Left renal pelvis (tissue), 4 donors: ENCODE data around the gene CD55. TPM values are rescaled to one million over a fixed set of nuclear protein-coding genes. Genes with fewer than 3 reads are reported as not detected.
"Not testable (repeated sequence)": the region's sequence is repeated elsewhere in the genome, so short reads cannot be mapped to it uniquely, and the experiment has no call there.

Source experiments
- DNase-seq, 4 donors: peaks; one replicate each; pipeline ENCODE4 v3.0.0-alpha.2; 2013; ENCODE audit warnings: low read depth in 4 of 4, low spot score in 3 of 4
- polyA plus RNA-seq, 4 donors: library from polyadenylated mRNA; unstranded; fragments of 120-200 nt; gene quantifications; one replicate each; pipeline ENCODE4 v1.2.1, GENCODE V29; 2013; ENCODE audit not compliant: insufficient read length in 4 of 4

CD55 gene
- polyA plus RNA-seq, 4 donors = 48.6 to 68.5 (median 58.6) TPM

- DNase-seq = no peak
Observed at GRCh38 chr1:207304710-207305488, 16.6 kb upstream of the CD55 start.

GRCh38 chr1:207305489-207305873 lies 16.0 kb upstream of the CD55 start:
- no peak for DNase-seq

- DNase-seq = no peak
Observed at GRCh38 chr1:207306023-207306422, 15.5 kb upstream of the CD55 start.

GRCh38 chr1:207306603-207307002 lies 14.9 kb upstream of the CD55 start:
- DNase-seq = no peak

- DNase-seq = no peak
Observed at GRCh38 chr1:207308451-207309190, 12.9 kb upstream of the CD55 start.

DNA sequence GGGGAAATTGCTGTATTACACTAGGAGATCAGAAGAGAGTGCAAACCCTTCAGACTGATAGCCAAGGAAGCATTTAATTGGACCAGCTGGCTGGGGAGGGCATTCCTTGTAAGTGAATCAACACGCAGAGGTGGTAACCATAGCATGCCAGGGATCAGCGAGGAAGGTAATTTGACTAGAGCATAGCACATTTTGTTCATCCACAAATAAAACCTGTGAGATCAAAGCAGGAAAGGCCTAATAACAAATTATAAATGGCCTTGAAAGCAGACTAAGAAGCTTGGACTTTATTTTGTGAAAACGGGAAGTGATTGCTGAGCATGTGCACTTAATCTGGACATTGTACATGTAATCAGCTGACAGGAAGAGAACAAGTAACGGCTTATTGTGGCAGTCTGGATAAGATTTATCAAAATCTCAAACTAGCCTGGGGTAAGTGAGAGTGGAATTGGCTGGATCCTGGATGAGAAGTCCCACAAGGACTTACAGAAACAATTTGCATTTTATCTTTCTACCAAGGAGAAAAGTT lies 11.7 kb upstream of the CD55 start:
- no peak for DNase-seq

- no peak for DNase-seq
Observed at GRCh38 chr1:207311888-207312603, 9.4 kb upstream of the CD55 start.

- no peak for DNase-seq
Observed at GRCh38 chr1:207312604-207312920, 8.9 kb upstream of the CD55 start.

DNA sequence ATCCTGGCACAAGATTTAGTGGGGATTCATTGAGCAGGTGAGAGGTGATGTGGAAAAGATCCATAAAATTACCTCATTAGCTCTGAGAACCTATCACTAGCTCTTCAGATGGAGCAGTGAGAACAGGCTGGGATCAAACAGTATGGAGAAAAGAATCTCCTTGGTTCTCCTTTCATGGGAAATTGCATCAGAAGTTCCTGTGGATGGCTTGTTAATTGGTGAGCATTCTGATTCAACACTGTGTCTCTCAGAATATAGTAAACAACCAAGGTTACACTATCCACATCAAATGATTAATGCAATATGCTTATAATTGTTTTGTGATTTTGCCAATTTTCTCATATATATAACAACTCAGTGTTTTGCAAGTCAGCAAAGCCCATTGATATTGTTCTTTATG lies 8.3 kb upstream of the CD55 start:
- DNase-seq = no peak

- DNase-seq = no peak
Observed at GRCh38 chr1:207314816-207315215, 6.7 kb upstream of the CD55 start.

- no peak for DNase-seq
Observed at GRCh38 chr1:207315435-207315834, 6.0 kb upstream of the CD55 start.

DNA sequence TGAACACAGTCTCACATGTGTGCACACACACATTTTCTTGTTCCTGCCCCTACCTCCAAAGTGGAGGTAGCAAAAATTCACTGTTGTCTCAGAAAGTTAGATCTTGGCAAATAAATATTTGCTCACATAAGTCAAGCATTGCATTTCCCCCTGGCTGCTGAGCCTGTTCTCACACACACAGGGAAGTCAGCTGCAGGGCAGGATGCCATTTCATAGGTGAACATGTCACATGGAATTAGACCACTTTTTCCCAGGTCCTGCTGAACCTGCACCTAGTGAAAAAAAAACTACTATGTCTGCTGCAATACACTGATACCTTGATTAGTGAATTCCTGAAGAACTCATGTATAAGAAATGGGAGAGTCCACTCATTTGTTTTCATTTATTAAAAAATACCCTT lies 5.3 kb upstream of the CD55 start:
- DNase-seq = no peak

DNA sequence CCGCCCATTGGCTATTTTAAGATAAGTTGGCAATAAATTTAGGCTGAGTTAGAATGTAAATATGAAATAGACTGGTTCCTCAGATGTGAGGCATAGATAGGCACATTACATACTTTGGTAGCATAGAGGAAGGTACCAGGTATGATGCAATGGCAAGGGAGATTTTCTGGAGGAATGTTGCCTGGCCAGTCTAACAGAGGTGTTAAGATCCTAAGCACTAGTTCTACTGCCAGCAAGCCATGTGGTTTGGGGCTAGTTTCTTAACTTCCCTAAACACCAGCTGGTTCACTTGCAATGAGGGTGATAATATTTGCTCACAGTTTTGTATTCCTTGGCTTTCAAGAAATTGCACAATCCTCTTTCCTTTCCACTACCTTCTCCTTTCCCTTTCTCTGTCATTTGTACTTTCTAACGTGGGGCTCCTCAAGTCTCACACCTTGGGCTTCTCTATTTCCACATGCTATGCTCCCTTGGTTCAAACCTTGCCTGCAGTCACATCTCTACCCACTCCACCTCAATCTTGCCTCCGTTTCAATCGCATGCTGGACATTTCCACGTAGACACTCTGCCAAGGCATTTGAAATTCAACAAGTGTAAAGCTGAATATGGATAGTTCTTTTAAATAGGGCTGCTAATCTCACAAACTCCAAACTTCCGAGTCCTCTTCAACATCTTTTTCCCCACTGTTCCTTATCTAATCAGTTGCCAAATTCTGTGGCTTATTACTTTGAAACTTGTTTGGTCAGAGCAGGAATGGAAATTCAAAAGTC lies 4.7 kb upstream of the CD55 start:
- no peak for DNase-seq

GRCh38 chr1:207317561-207317960 lies 3.9 kb upstream of the CD55 start:
- DNase-seq = no peak

GRCh38 chr1:207318072-207318619 lies 3.3 kb upstream of the CD55 start:
- DNase-seq = no peak

DNA sequence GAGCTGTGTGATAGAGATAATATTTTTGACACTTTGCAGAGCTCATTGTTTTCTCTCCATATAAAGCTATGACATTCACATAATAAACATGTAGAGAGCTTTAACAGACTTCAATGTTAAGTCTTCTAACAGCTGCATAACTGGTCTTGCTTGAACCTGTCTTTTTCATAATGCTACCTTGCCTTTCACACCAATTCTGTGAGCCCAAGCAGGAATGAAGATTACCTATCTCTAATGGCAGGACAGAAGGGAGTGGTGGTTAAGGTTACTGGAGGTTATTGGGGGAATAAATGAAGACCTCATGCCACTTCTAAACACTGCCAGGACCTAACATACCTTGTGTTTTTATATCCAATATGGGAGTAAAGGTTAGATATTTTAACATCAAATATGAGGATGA lies 2.3 kb upstream of the CD55 start:
- DNase-seq = no peak

GRCh38 chr1:207320105-207320504 lies 1.4 kb upstream of the CD55 start:
- DNase-seq = not testable (repeated sequence)

DNA sequence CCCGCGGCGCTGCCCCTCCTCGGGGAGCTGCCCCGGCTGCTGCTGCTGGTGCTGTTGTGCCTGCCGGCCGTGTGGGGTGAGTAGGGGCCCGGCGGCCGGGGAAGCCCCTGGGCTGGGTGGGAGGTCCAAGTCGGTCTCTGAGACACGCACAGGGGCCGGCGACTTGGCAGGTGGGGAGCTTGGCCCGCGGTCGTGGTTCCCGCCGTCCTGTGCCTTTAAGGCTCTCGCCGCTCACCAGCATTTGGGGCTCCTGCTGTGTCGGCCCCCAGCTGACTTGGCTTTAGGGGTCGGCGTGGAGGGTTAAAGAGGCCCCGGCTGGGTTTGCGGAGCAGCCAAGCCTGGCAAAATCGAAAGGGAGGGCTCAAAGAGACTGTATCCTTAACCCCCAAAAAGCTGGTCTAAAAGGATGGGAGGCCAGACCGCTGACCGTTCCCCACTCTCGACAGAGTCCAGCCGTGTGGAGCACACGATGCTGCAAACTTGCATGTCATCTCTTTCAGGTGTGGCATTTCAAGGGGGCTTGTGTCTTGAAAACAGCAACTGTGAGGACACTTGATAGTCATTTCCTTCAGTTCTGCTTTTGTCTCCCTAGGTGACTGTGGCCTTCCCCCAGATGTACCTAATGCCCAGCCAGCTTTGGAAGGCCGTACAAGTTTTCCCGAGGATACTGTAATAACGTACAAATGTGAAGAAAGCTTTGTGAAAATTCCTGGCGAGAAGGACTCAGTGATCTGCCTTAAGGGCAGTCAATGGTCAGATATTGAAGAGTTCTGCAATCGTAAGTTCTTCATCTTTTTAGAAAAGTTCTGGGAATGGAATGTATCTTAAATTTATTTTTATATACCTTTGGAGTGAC lies 540 bp downstream of the CD55 start:
- DNase-seq = peak in 1 of 4 donors; percentile 39

GRCh38 chr1:207323425-207324225 lies 2.1 kb downstream of the CD55 start:
- no peak for DNase-seq
